Measurements from ENCODE around the gene RNF31. TPM values are rescaled to one million over a fixed set of nuclear protein-coding genes. Genes with fewer than 3 reads are reported as not detected.

The RNF31 gene
- polyA plus RNA-seq, 2 of the 4 experiments (the other 2 are of a cell fraction): 5.7 to 20.8 TPM

GRCh38 chr14:24155100-24155499 lies 7.8 kb downstream of the RNF31 start:
- ATAC-seq: no peak
- DNase-seq (ENCODE audit: low read depth in 1 of 2, low spot score in 1 of 2): no peak
- no peak for TF ChIP-seq ZFP36 (IDR thresholded peaks at IDR 0.05; ENCODE audit: borderline replicate concordance, partially characterized antibody)
- no peak for TF ChIP-seq PHF8 (IDR thresholded peaks at IDR 0.05; ENCODE audit: borderline replicate concordance, low read depth)
- no peak for TF ChIP-seq JUNB (IDR thresholded peaks at IDR 0.05)
- TF ChIP-seq BHLHE40 (IDR thresholded peaks at IDR 0.05; ENCODE audit: low read depth, low read length): no peak
- TF ChIP-seq RARB (CRISPR knock-in tag; IDR thresholded peaks at IDR 0.05): no peak
- no peak for TF ChIP-seq EP300 (IDR thresholded peaks at IDR 0.05)
- no peak for TF ChIP-seq POLR2A (IDR thresholded peaks at IDR 0.05; ENCODE audit: low read length)
- TF ChIP-seq MAFK (IDR thresholded peaks at IDR 0.05; ENCODE audit: partially characterized antibody): no peak
- TF ChIP-seq FOSL2 (IDR thresholded peaks at IDR 0.05): no peak
- no peak for TF ChIP-seq FOSL2 (CRISPR knock-in tag; IDR thresholded peaks at IDR 0.05)
- peaks cover 5% of the 10 kb centered on the region; the same call in 2 of the 3 replicates for H3K4me1 ChIP-seq
- H3K27ac ChIP-seq: no peak overlapping the region
- CTCF ChIA-PET: interaction anchor here (0.6 to 4.3 kb wide), 10 partner anchors 8 to 97 kb away, joined by 3 to 15 read pairs (median 3); partner anchors contain the start of genes PSME2 and RNF31
- no peaks in the 10 kb centered on the region for H3K9me3 ChIP-seq
- no peak overlapping the region for H3K4me3 ChIP-seq
- no peak overlapping the region for H3K4me2 ChIP-seq
- POLR2A ChIA-PET: interaction anchor here (0.7 kb wide), 1 partner anchor 14 kb away, joined by 3 read pairs; the partner anchor contains the start of gene EMC9
- no peak for FAIRE-seq
- WGBS (ENCODE audit: missing lambda C conversion rate): 100% methylated on average over 10 of the region's 10 CpGs

- 93% methylated on average over 1 of the region's 1 CpG for WGBS (ENCODE audit: missing lambda C conversion rate)
- DNase-seq (ENCODE audit: low read depth in 1 of 2, low spot score in 1 of 2) (no peak), FAIRE-seq (no peak), ATAC-seq (no peak)
- Histone ChIP-seq H3K9me3 (no peaks in the 10 kb centered on the region), H3K4me2 (no peak overlapping the region), H3K4me3 (no peak overlapping the region), H3K4me1 (peaks cover 20% of the 10 kb centered on the region), H3K27ac (no peak overlapping the region)
- TF ChIP-seq TFCP2L1 (CRISPR knock-in tag; IDR thresholded peaks at IDR 0.05): no peak
- no peak for TF ChIP-seq RCOR1 (IDR thresholded peaks at IDR 0.05; ENCODE audit: low read depth, low read length)
- ChIA-PET CTCF (interaction anchor here (0.9 to 4.3 kb wide), 3 partner anchors 11 to 48 kb away, joined by 3 to 15 read pairs (median 3); partner anchors contain the start of gene PSME2), POLR2A (interaction anchor here (0.9 kb wide), 1 partner anchor 10 kb away, joined by 3 read pairs; the partner anchor contains the start of gene PSME2)
Observed at GRCh38 chr14:24156840-24157239, 9.5 kb downstream of the RNF31 start.

- H3K4me1 ChIP-seq: peaks cover 25% of the 10 kb centered on the region
- TF ChIP-seq ELK1 (IDR thresholded peaks at IDR 0.05; ENCODE audit: low read depth, low read length) (no peak), HEYL (CRISPR knock-in tag; IDR thresholded peaks at IDR 0.05) (no peak)
- no peak for FAIRE-seq
- CTCF ChIA-PET: interaction anchor here (0.9 to 4.3 kb wide), 4 partner anchors 11 to 99 kb away, joined by 3 to 15 read pairs (median 3); partner anchors contain the start of gene PSME2
- H3K4me2 ChIP-seq: no peak overlapping the region
- no peak overlapping the region for H3K27ac ChIP-seq
- POLR2A ChIA-PET: interaction anchor here (0.9 kb wide), 1 partner anchor 11 kb away, joined by 3 read pairs; the partner anchor contains the start of gene PSME2
- no peak for DNase-seq (ENCODE audit: low read depth in 1 of 2, low spot score in 1 of 2)
- ATAC-seq: no peak
- H3K9me3 ChIP-seq: no peaks in the 10 kb centered on the region
- WGBS (ENCODE audit: missing lambda C conversion rate): 91% methylated on average over 12 of the region's 12 CpGs
- no peak overlapping the region for H3K4me3 ChIP-seq
Observed at GRCh38 chr14:24157331-24157730, 10.0 kb downstream of the RNF31 start.

- TF ChIP-seq POLR2A (IDR thresholded peaks at IDR 0.05; ENCODE audit: low read length) (no peak), CTCF (IDR thresholded peaks at IDR 0.05) (no peak), NR3C1 (IDR thresholded peaks at IDR 0.05) (no peak), SREBF2 (IDR thresholded peaks at IDR 0.05) (no peak), NFE2L2 (conservative IDR thresholded peaks at IDR 0.05; ENCODE audit: low read length) (no peak), MAFK (IDR thresholded peaks at IDR 0.05; ENCODE audit: partially characterized antibody) (no peak), JUN (IDR thresholded peaks at IDR 0.05) (no peak), EHF (CRISPR knock-in tag; IDR thresholded peaks at IDR 0.05) (no peak), CHD2 (IDR thresholded peaks at IDR 0.05; ENCODE audit: low read length, partially characterized antibody) (no peak), KDM5A (IDR thresholded peaks at IDR 0.05) (no peak), ZSCAN20 (CRISPR knock-in tag; IDR thresholded peaks at IDR 0.05) (no peak), ZNF302 (CRISPR knock-in tag; IDR thresholded peaks at IDR 0.05) (no peak), RAD21 (conservative IDR thresholded peaks at IDR 0.05 in 1 of 2, IDR thresholded peaks at IDR 0.05 in 1 of 2) (no peak)
- WGBS (ENCODE audit: missing lambda C conversion rate): 90% methylated on average over 11 of the region's 11 CpGs
- H3K4me1 ChIP-seq: peaks cover 25% of the 10 kb centered on the region
- FAIRE-seq (no peak), DNase-seq (ENCODE audit: low read depth in 1 of 2, low spot score in 1 of 2) (no peak), ATAC-seq (peak in 1 of 2 experiments; percentile 8; a peak in 1 of 6 replicates)
- H3K4me2 ChIP-seq: no peak overlapping the region
- ChIA-PET POLR2A (interaction anchor here (0.6 to 2.4 kb wide), 5 partner anchors 9 to 96 kb away, joined by 3 to 16 read pairs (median 6); partner anchors contain the start of genes DCAF11, EMC9 and NRL), CTCF (interaction anchor here (0.5 to 7.0 kb wide), 34 partner anchors 13 to 1166 kb away, joined by 3 to 168 read pairs (median 5); partner anchors contain the start of genes CARMIL3, DCAF11, EMC9 and FITM1)
- H3K9me3 ChIP-seq: no peaks in the 10 kb centered on the region
- H3K27ac ChIP-seq: peak overlapping the region in 1 of 2 experiments; percentile 79; a peak in 4 of 6 replicates
- H3K4me3 ChIP-seq: no peak overlapping the region
Observed at GRCh38 chr14:24159777-24160498, 12.6 kb downstream of the RNF31 start.
